ENCODE data around the gene CCDC63.

Gene CCDC63

DNA sequence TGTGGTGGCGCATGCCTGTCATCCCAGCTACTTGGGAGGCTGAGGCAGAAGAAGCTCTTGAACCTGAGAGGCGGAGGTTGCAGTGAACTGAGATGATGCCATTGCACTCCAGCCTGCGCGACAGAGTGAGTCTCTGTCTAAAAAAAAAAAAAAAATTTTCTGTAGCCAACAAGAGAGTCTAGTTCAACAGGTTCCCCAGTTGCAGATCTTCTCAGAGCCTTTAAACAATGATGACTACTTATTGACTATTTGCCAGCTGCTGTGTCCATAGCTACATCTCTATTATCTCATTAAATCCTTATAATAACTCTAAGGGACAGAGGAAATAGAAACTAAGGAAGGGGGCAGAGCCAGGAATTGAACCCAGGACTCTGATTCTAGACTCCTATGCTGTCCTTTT, 88.8 kb downstream of the CCDC63 start:
- CTCF ChIA-PET, result interaction anchor here (0.7 to 3.1 kb wide), 7 partner anchors 10 to 378 kb away, joined by 3 to 15 read pairs (median 7); partner anchors contain the start of gene MYL2

DNA sequence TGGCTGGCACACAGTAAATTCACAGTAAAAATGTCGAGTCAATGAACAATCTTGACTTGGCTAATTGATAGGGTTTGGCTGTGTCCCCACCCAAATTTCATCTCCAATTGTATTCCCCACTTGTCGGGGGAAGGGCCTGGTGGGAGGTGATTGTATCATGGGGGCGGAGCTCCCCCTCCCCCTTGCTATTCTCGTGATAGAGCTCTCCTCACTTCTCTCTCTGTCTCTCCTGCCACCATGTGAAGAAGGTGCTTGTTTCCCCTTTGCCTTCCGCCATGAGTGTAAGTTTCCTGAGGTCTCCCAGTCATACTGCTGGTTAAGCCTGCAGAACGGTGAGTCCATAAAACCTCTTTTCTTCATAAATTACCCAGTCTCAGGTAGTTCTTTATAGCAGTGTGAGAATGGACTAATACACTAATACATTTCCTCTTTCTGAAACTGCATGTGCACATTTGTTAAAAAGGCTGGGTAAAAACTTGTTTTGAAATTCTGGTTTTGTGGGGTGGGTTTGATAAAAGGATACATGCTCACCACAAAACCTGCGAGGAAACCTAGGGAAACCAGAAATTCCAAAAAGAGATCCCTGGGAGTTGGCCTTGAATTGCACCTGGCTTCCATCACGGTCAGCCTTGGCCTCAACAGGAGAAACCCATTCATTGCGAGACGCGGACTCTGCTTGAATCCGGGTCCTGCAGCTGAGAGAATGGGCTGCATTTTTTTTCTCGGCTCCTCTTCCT, 89.7 kb downstream of the CCDC63 start:
- TF ChIP-seq, protein P1, sequence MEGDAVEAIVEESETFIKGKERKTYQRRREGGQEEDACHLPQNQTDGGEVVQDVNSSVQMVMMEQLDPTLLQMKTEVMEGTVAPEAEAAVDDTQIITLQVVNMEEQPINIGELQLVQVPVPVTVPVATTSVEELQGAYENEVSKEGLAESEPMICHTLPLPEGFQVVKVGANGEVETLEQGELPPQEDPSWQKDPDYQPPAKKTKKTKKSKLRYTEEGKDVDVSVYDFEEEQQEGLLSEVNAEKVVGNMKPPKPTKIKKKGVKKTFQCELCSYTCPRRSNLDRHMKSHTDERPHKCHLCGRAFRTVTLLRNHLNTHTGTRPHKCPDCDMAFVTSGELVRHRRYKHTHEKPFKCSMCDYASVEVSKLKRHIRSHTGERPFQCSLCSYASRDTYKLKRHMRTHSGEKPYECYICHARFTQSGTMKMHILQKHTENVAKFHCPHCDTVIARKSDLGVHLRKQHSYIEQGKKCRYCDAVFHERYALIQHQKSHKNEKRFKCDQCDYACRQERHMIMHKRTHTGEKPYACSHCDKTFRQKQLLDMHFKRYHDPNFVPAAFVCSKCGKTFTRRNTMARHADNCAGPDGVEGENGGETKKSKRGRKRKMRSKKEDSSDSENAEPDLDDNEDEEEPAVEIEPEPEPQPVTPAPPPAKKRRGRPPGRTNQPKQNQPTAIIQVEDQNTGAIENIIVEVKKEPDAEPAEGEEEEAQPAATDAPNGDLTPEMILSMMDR (IDR thresholded peaks at IDR 0.05; ENCODE audit: insufficient read depth, low read length, missing control alignments), result no peak
- CTCF ChIA-PET, result interaction anchor here (1.0 to 3.1 kb wide), 10 partner anchors 8 to 381 kb away, joined by 3 to 15 read pairs (median 4); partner anchors contain the start of gene MYL2
- POLR2A ChIA-PET, result no interaction called here
- H3K4me3 ChIP-seq (ENCODE audit: low read depth, low read length), result no peak overlapping the region
- no peak for DNase-seq (ENCODE audit: low read depth, low spot score)

More for the DNA sequence above, 88.8 kb downstream of the CCDC63 start:
- TF ChIP-seq, protein P1 (IDR thresholded peaks at IDR 0.05; ENCODE audit: insufficient read depth, low read length, missing control alignments), result no peak
- no peak overlapping the region for H3K4me3 ChIP-seq (ENCODE audit: low read depth, low read length)
- no peak for DNase-seq (ENCODE audit: low read depth, low spot score)
- POLR2A ChIA-PET, result no interaction called here

DNA sequence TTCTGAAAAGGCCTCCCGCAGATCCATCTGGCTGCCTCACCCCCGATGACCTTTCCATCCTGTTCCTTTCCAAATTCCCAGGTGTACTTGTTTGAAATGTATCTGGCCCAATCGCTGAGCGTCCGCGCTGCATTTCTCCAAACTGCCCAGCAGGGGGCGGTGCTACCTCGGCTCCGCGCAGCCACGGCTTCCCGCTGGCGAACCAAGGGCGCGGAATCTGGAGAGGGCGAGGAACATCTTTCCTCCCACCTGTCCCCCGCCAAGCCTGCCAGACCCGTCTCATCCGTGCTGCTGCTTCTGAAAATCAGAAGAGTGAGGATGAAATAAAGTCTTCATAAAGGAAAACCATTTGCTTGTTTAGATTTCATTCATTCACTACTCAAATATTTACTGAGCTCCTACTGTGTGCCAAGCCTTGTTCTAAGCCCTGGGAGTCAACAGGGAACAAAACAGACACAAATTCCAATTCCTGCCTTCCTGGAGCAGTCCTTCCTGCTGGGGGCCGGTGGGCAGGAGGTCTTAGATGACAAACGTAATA, 90.4 kb downstream of the CCDC63 start:
- DNase-seq (ENCODE audit: low read depth, low spot score), result no peak
- ChIA-PET POLR2A (no interaction called here), CTCF (interaction anchor here (0.6 to 3.1 kb wide), 10 partner anchors 9 to 381 kb away, joined by 3 to 15 read pairs (median 4); partner anchors contain the start of gene MYL2)
- H3K4me3 ChIP-seq (ENCODE audit: low read depth, low read length), result no peak overlapping the region
- TF ChIP-seq, protein P1 (IDR thresholded peaks at IDR 0.05; ENCODE audit: insufficient read depth, low read length, missing control alignments), result peak; percentile 93

DNA sequence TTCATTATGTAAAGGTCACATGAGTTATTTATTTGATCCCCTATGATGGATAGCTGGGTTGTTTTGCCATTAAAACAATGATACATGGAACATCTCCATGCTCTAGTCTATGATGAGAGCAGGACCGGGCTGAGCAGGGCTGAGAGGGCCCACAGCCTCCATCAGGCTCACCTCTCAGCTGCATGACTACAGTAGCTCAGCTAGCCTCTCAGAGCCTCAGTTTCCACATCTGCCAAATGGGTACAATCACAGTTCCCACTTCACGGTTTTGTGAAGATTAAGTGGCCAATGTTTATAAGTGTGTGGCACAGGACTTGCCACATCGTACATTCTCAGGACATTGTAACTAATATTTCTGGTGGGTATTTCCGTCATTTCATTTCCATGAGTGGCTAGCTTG, 93.5 kb downstream of the CCDC63 start:
- H3K4me3 ChIP-seq (ENCODE audit: low read depth, low read length), result no peak overlapping the region
- TF ChIP-seq, protein P1 (IDR thresholded peaks at IDR 0.05; ENCODE audit: insufficient read depth, low read length, missing control alignments), result no peak
- DNase-seq (ENCODE audit: low read depth, low spot score), result no peak
- CTCF ChIA-PET, result no interaction called here
- POLR2A ChIA-PET, result no interaction called here

DNA sequence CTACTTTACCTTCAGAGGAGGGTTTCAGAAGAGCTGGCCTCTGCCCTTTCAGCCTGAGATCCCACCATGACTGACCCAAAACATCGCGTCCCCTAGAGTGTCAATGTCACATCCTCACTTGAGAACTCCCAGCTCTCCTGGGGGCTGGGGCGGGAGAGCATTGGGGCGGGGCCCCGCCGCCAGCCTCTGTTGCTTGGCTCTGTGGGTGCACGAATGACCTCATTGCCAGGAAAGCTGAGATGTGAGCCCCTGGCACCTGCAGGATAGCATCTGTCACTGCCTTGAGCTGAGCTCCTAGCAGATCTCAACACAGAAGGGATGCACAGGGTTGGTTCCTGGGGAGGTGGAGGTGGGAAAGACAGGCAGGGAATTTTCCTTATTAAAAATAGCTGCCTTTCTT, 94.1 kb downstream of the CCDC63 start:
- CTCF ChIA-PET, result no interaction called here
- no peak for DNase-seq (ENCODE audit: low read depth, low spot score)
- POLR2A ChIA-PET, result no interaction called here
- no peak overlapping the region for H3K4me3 ChIP-seq (ENCODE audit: low read depth, low read length)
- TF ChIP-seq, protein P1 (IDR thresholded peaks at IDR 0.05; ENCODE audit: insufficient read depth, low read length, missing control alignments), result no peak

DNA sequence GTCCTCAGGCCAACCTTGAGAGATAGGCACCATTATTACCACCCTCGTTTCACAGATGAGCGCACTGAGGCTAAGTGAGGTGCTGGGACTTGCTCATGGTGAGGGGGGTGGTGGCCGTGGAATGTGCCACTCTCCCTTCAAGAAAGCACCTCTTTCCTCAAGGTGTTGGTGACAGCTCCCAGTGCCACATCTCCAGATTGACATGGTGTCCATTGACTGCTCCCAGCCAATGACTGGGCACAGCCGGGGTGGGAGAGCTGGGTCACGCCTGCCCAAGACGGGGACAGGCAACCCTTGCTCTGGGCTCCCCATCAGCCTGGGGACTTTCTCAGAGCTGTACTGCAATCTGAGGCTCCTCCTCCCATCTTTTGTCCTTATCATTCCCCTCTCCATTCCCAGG, 94.6 kb downstream of the CCDC63 start:
- ChIA-PET CTCF (no interaction called here), POLR2A (no interaction called here)
- TF ChIP-seq, protein P1 (IDR thresholded peaks at IDR 0.05; ENCODE audit: insufficient read depth, low read length, missing control alignments), result no peak
- no peak overlapping the region for H3K4me3 ChIP-seq (ENCODE audit: low read depth, low read length)
- DNase-seq (ENCODE audit: low read depth, low spot score), result no peak
